ENCODE results near the gene PDGFA. TPM values are rescaled to one million over a fixed set of nuclear protein-coding genes. Genes with fewer than 3 reads are reported as not detected.

The PDGFA gene
- total and polyA plus RNA-seq, 4 experiments from 2014 or later: 0.20 TPM; not detected in 3

GRCh38 chr7:459584-460373 is 59.9 kb downstream of the PDGFA start:
- Mint-ChIP-seq H3K4me3 (no peak overlapping the region), H3K27me3 (no peaks in the 10 kb centered on the region), H3K27ac (no peak overlapping the region), H3K9me3 (no peaks in the 10 kb centered on the region), H3K36me3 (no peaks in the 10 kb centered on the region), H3K4me1 (no peaks in the 10 kb centered on the region)
- no peak overlapping the region for H3K27ac ChIP-seq (ENCODE audit: low read depth, low read length)
- DNase-seq: no peak
- H3K9me3 ChIP-seq (ENCODE audit: control insufficient read depth in 1 of 2, low read length in 2 of 2): no peaks in the 10 kb centered on the region
- no peak overlapping the region for H3K4me3 ChIP-seq (ENCODE audit: low read length in 2 of 2)
- ChIA-PET POLR2A (ENCODE audit: partially characterized antibody) (no interaction called here), CTCF (ENCODE audit: partially characterized antibody) (no interaction called here)
- H3K27me3 ChIP-seq (ENCODE audit: insufficient read depth, low read length): no peaks in the 10 kb centered on the region
- intact Hi-C loops (cut with micrococcal nuclease): no loop called here
- H3K4me1 ChIP-seq (ENCODE audit: insufficient read depth, low read length): no peaks in the 10 kb centered on the region
- no peaks in the 10 kb centered on the region for H3K36me3 ChIP-seq (ENCODE audit: insufficient read depth, low read length)

- CTCF ChIA-PET (ENCODE audit: partially characterized antibody): no interaction called here
- POLR2A ChIA-PET (ENCODE audit: partially characterized antibody): no interaction called here
- Histone ChIP-seq H3K27ac (ENCODE audit: low read depth, low read length) (no peak overlapping the region), H3K36me3 (ENCODE audit: insufficient read depth, low read length) (no peaks in the 10 kb centered on the region), H3K4me3 (ENCODE audit: low read length in 2 of 2) (no peak overlapping the region), H3K27me3 (ENCODE audit: insufficient read depth, low read length) (no peaks in the 10 kb centered on the region), H3K9me3 (ENCODE audit: control insufficient read depth in 1 of 2, low read length in 2 of 2) (no peaks in the 10 kb centered on the region), H3K4me1 (ENCODE audit: insufficient read depth, low read length) (no peaks in the 10 kb centered on the region)
- Mint-ChIP-seq H3K4me3 (no peak overlapping the region), H3K27ac (no peak overlapping the region), H3K36me3 (no peaks in the 10 kb centered on the region), H3K4me1 (no peaks in the 10 kb centered on the region), H3K27me3 (no peaks in the 10 kb centered on the region), H3K9me3 (no peaks in the 10 kb centered on the region)
- intact Hi-C loops (cut with micrococcal nuclease): no loop called here
- DNase-seq: no peak
These were observed 61.0 kb downstream of the PDGFA start for GRCh38 chr7:458511-459245.

- no peaks in the 10 kb centered on the region for H3K4me1 ChIP-seq (ENCODE audit: insufficient read depth, low read length)
- no peak overlapping the region for H3K4me3 ChIP-seq (ENCODE audit: low read length in 2 of 2)
- no peaks in the 10 kb centered on the region for H3K9me3 ChIP-seq (ENCODE audit: control insufficient read depth in 1 of 2, low read length in 2 of 2)
- no peak for DNase-seq
- no peak overlapping the region for H3K27ac Mint-ChIP-seq
- ChIA-PET POLR2A (ENCODE audit: partially characterized antibody) (no interaction called here), CTCF (ENCODE audit: partially characterized antibody) (no interaction called here)
- H3K9me3 Mint-ChIP-seq: no peaks in the 10 kb centered on the region
- intact Hi-C loops (cut with micrococcal nuclease): no loop called here
- H3K27ac ChIP-seq (ENCODE audit: low read depth, low read length): no peak overlapping the region
- H3K36me3 Mint-ChIP-seq: no peaks in the 10 kb centered on the region
- no peak overlapping the region for H3K4me3 Mint-ChIP-seq
- peaks cover 0 to 2% of the 10 kb centered on the region in 2 donors for H3K27me3 Mint-ChIP-seq
- no peaks in the 10 kb centered on the region for H3K4me1 Mint-ChIP-seq
- no peaks in the 10 kb centered on the region for H3K36me3 ChIP-seq (ENCODE audit: insufficient read depth, low read length)
- no peaks in the 10 kb centered on the region for H3K27me3 ChIP-seq (ENCODE audit: insufficient read depth, low read length)
These were observed 61.7 kb downstream of the PDGFA start for GRCh38 chr7:457814-458510.

GRCh38 chr7:455110-455928 is 64.3 kb downstream of the PDGFA start:
- no peak overlapping the region for H3K27ac Mint-ChIP-seq
- no peak for DNase-seq
- peaks cover 0 to 9% of the 10 kb centered on the region in 2 donors for H3K27me3 Mint-ChIP-seq
- intact Hi-C loops (cut with micrococcal nuclease): no loop called here
- no peaks in the 10 kb centered on the region for H3K9me3 ChIP-seq (ENCODE audit: control insufficient read depth in 1 of 2, low read length in 2 of 2)
- ChIA-PET POLR2A (ENCODE audit: partially characterized antibody) (no interaction called here), CTCF (ENCODE audit: partially characterized antibody) (no interaction called here)
- peaks cover 3 to 11% (median 7%) of the 10 kb centered on the region in 4 donors for H3K4me1 Mint-ChIP-seq
- peaks cover 5% of the 10 kb centered on the region for H3K4me1 ChIP-seq (ENCODE audit: insufficient read depth, low read length)
- H3K9me3 Mint-ChIP-seq: no peaks in the 10 kb centered on the region
- no peaks in the 10 kb centered on the region for H3K36me3 Mint-ChIP-seq
- H3K4me3 ChIP-seq (ENCODE audit: low read length in 2 of 2): no peak overlapping the region
- no peak overlapping the region for H3K27ac ChIP-seq (ENCODE audit: low read depth, low read length)
- H3K36me3 ChIP-seq (ENCODE audit: insufficient read depth, low read length): no peaks in the 10 kb centered on the region
- no peaks in the 10 kb centered on the region for H3K27me3 ChIP-seq (ENCODE audit: insufficient read depth, low read length)
- H3K4me3 Mint-ChIP-seq: no peak overlapping the region

- ChIA-PET POLR2A (ENCODE audit: partially characterized antibody) (no interaction called here), CTCF (ENCODE audit: partially characterized antibody) (no interaction called here)
- no peak for DNase-seq
- intact Hi-C loops (cut with micrococcal nuclease): no loop called here
- H3K4me3 Mint-ChIP-seq: no peak overlapping the region
- H3K4me1 ChIP-seq (ENCODE audit: insufficient read depth, low read length): peaks cover 5% of the 10 kb centered on the region
- peaks cover 0 to 9% of the 10 kb centered on the region in 2 donors for H3K27me3 Mint-ChIP-seq
- peaks cover 4 to 11% (median 7%) of the 10 kb centered on the region in 4 donors for H3K4me1 Mint-ChIP-seq
- no peak overlapping the region for H3K27ac ChIP-seq (ENCODE audit: low read depth, low read length)
- no peak overlapping the region for H3K4me3 ChIP-seq (ENCODE audit: low read length in 2 of 2)
- H3K36me3 Mint-ChIP-seq: no peaks in the 10 kb centered on the region
- H3K27me3 ChIP-seq (ENCODE audit: insufficient read depth, low read length): no peaks in the 10 kb centered on the region
- no peaks in the 10 kb centered on the region for H3K9me3 Mint-ChIP-seq
- no peaks in the 10 kb centered on the region for H3K9me3 ChIP-seq (ENCODE audit: control insufficient read depth in 1 of 2, low read length in 2 of 2)
- no peak overlapping the region for H3K27ac Mint-ChIP-seq
- no peaks in the 10 kb centered on the region for H3K36me3 ChIP-seq (ENCODE audit: insufficient read depth, low read length)
These were observed 65.1 kb downstream of the PDGFA start for GRCh38 chr7:454356-455109.

GRCh38 chr7:453597-454306 is 65.9 kb downstream of the PDGFA start:
- intact Hi-C loops (cut with micrococcal nuclease): no loop called here
- no peaks in the 10 kb centered on the region for H3K36me3 ChIP-seq (ENCODE audit: insufficient read depth, low read length)
- Mint-ChIP-seq H3K4me1 (peaks cover 5 to 11% (median 7%) of the 10 kb centered on the region in 4 donors), H3K27ac (peak overlapping the region in 1 of 7 donors; percentile 29), H3K27me3 (peaks cover 2 to 9% of the 10 kb centered on the region in 2 donors), H3K36me3 (no peaks in the 10 kb centered on the region), H3K4me3 (no peak overlapping the region), H3K9me3 (no peaks in the 10 kb centered on the region)
- POLR2A ChIA-PET (ENCODE audit: partially characterized antibody): no interaction called here
- H3K4me1 ChIP-seq (ENCODE audit: insufficient read depth, low read length): peaks cover 5% of the 10 kb centered on the region
- no peak for DNase-seq
- CTCF ChIA-PET (ENCODE audit: partially characterized antibody): no interaction called here
- no peaks in the 10 kb centered on the region for H3K9me3 ChIP-seq (ENCODE audit: control insufficient read depth in 1 of 2, low read length in 2 of 2)
- no peak overlapping the region for H3K4me3 ChIP-seq (ENCODE audit: low read length in 2 of 2)
- H3K27ac ChIP-seq (ENCODE audit: low read depth, low read length): no peak overlapping the region
- H3K27me3 ChIP-seq (ENCODE audit: insufficient read depth, low read length): no peaks in the 10 kb centered on the region
